SHP77 (cell line): ENCODE measurements around the gene AGAP9.
"Not testable (repeated sequence)": the region's sequence is repeated elsewhere in the genome, so short reads cannot be mapped to it uniquely, and the experiment has no call there.

Experiments
- DNase-seq, 2 experiments: peaks; one replicate each; lab custom pipeline; 2025; lab: John Stamatoyannopoulos, UW

Gene AGAP9

DNA sequence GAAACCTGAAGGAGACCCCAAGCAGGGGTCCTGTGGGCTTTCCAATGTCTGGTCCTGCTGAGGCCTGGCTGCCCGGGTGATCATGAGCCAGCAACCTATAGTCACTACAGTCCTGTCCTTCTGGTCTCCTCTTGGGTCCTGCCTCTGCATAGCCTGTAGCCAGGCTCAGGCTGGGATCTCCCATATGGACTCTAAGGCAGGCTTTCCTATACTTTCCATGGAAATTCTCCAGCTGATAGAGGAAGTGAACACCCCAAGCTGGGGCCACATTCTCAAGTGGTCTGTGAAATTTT is 66.0 kb downstream of the AGAP9 start:
- DNase-seq: no peak

DNA sequence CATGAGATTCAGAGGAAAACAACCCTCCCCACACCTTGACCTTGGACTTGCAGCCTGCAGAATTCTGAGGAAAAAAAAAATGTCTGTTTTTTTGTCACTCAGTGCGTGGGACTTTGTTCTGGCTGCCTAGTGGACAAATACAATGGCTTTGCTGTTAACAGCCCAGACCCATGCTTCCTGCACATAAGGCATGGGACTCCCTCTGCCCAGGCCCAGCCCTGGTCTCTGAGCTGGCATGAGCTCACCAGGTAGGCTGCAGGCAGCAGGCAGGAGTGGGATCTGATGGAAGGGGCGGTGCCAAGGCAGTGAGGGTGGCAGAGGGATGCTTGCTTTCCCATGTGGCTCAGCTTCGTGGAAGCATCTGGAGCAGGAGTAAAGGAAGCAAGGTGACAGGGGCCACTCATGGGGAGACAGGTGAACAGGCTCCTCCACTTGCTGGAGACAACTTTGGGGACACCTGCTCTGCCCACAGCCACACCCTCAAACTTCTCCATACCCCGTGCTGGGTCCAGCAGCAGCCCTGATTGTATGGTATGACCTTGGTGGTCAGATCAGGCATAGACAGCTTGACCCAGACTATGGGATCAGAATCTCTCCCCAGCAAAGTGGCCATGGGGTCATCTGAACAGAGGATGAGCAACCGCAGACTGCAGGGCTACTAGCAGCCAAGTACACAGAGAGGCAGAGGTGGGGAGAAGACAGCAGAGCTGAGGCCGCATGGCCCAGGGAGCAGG is 66.5 kb downstream of the AGAP9 start:
- DNase-seq: no peak

DNA sequence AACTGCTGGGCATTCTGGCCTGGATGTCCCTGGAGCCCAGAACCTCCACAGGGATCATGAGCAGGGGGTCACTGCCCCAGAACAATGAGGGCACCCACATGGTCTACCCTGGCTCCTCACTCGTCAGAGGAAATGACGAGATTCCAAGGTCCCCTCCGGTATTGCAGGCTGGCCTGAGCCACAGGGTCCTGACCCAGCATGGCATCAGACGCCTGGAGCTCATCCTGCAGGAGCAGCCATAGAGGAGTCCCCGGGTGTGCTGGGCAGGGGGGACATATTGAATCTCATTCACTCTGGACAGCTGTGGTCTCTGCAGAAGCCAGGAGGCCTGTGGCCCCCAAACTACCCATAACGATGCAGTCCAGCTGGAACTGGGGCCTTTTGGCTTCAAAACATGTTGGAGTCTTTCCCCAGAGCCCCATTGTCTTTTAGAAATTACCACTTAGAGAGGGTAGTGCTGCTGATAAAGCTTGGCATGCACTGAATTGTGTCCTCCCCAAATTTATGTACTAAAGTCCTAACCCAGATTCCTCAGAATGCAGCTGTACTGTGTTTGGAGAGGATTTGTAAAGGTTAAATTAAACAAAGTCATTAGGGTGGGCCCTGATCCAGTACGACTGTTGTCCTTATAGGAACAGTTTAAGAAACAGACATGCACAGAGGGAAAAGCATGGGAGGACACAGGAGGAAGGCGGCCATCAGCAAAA is 67.2 kb downstream of the AGAP9 start:
- no peak for DNase-seq

DNA sequence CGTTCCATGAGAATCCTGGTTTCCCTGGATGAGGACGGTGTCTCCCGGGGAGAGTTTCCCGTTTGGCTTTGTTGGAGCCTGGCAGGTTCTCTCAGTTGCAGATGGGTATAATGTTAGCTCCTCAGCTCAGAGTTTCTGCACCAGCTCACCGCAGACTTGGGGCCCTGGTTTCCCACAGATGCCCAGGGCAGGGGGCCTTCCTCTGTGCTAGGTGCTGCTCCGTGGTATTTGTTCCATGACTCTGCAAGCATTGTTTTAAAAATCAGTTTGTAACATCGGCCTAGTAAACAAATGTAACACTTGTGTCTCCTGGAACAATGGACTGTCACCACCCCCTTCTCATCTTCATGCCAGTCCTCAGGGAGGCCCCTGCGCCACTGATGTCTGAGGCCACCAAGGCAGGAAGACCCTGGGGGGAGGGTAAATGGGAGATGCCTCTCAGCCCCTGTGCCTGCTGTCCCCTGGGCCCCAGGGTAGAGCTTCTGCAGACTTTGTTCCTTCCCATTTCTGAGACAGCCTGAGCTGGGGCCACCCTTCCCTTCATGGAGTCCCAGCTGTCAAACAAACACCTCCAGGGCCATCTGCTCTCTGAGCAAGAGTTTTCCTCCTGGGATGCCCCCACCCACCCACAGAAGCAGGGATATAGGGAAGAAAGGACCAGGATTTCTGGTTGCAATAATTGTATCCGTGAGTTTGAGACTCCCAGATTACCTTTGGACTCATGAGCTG is 67.9 kb downstream of the AGAP9 start:
- not testable (repeated sequence) for DNase-seq

DNA sequence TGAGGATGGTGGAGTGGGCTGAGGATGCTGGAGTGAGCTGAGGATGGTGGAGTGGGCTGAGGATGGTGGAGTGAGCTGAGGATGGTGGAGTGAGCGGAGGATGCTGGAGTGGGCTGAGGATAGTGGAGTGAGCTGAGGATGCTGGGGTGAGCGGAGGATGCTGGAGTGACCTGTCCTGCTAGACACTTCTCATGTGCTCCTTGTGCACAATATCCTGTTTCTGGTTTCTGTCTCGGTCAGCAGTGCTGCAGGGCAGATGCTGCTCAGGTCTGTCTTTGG is 68.7 kb downstream of the AGAP9 start:
- no peak for DNase-seq

DNA sequence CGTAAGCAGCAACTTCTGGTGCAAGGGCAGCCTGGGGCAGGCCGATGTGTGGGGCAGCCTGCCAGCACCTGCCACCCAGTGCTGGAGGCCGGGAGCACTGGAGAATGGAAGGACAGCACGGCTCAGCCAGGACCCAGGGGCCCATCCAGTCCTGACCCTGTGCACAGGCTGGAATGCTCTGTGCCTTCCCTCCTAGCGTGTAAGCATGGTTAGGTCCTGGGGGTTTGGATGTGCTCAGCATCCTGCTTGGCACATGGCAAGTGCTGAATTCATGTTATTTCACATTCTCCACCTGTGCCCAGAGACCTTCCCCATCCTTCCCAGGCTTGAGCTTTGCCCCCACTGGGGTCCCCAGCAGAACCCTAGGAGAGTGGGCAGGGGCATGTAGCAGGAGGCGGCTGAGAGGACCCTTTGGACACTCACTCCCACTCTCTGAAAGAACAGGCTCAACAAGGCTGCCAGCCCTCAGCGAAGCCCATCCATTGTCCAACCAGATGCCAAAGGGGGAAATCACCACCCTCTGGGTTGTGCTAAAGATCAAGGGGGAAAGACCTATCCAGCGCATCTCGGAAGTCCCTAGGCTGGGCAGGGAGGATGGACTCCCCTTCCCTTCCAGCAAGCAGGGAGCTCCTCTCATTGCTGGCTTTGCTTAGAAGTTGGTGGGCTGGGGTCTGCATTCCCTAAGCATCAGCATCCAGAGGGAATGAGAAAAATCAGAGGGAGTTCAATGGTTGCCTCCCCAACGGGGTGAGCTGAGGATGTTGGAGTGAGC is 69.2 kb downstream of the AGAP9 start:
- DNase-seq: no peak

DNA sequence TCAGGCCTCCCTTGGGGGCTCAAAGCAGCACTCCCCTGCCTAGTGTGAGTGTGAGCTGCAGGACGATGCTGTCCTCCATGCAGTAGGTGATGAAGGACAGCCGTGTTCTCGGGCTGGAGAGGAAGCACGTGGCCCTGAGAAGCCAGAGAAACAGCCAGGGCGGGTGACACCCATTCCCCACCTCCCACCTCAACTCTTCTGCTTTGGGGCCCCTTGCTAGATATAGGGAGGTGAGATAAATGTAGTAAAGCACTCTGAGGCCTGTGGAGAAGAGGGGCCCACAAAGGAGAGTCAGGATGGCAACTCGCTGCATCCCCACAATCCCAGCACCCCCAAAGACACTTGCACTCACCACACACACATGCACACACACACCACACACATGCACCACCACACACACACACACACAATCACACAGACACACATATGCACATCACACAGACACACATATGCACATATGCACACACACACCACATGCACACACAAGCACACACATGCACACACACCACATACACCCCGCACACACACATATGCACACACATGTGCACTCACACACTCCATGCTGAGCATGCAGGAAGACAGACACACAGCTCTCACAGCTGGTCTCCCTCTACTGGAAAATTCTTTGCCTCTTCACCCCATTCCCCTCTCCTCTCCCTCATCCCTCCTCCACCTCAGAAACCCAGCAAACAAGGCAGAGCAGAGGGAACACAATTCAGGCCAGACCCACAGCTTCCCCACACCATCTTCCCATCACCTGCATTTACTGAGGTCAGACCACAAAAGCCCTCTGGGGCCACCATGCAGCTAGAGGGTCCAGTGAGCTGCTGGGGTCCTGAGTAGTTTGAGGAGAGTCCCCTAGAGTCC is 70.1 kb downstream of the AGAP9 start:
- no peak for DNase-seq

DNA sequence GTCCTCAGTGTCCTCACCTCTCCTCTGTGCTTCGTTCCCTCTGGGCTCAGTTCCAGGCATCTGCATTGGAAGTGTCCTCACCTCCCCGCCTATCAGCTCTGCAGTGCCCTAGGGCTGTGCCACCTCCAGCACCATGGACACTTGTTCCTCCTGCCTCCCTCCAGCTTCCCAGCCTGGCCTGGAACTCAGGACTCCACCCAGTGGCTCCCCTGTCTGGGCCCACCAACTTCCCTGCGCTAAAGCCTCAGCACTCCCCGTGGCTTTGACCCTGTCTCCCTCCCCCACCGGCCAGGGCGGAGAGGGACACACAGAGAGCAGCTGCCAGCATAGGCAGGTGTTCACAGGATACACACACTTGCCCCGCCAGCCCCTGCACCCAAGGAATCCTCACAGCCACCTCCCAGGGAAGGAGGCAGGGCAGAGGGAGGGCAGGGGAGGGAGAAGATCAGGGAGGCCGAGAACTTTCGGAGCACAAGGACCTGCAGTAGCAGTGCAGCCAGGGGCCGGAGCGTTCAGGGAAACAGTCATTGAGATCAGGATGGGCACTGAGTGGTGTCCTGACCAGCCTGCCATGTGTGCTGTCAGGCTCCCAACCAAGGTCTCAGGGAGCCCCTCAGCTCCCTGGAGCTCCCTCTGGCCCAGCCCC is 70.8 kb downstream of the AGAP9 start:
- peak; percentile 42 to 47 for DNase-seq

DNA sequence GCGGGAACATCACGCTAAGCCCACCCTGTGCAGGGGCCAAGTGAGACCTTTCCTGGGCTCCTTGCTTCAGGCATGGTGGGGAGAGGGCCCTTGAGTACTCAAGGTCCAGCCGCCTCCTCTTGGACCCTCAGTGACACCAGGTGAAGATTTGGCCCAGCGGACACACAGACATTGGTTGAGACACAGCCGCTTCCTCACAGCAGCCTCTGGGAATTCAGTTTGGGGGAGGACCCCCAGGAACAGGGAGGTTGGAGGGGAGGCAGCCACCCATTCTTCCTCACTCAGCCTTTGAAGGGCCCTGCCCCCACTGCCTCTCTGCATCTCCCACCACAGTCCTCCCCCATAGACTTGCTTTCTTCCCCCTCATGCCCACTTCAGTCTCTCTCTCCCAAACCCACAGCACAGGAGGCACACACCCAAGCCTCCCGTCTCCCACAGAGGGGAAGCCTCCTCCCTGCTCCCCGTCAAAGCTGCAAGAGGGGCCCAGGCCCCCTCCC is 71.4 kb downstream of the AGAP9 start:
- DNase-seq: no peak
